ENCODE results near the gene VSIG10. TPM values are rescaled to one million over a fixed set of nuclear protein-coding genes. Genes with fewer than 3 reads are reported as not detected.
"Not testable (repeated sequence)": the region's sequence is repeated elsewhere in the genome, so short reads cannot be mapped to it uniquely, and the experiment has no call there.

Gene VSIG10
- 10.0 TPM for total RNA-seq
- long read RNA-seq, partial matches to known transcripts, result 0 of 2 reads
- long read RNA-seq, other reads (novel, unspliced or antisense), result 1 of 2 reads

GRCh38 chr12:118103601-118104382 lies at the start of gene VSIG10:
Gene VSIG10, minus strand, starts transcription at chr12:118104011. Its CDS starts 340 bp downstream, at chr12:118103671.
- DNase-seq (ENCODE audit: low spot score), result peak; percentile 88
- intact Hi-C loops (cut with DNase I), result loop anchor here (1.0 to 2.0 kb wide), 2 partner anchors 43 to 51 kb away; no protein-coding TSS in a partner anchor

- intact Hi-C loops (cut with DNase I), result no loop called here
- DNase-seq (ENCODE audit: low spot score), result no peak
Measured at GRCh38 chr12:118151755-118152154, 47.9 kb upstream of the VSIG10 start.

- DNase-seq (ENCODE audit: low spot score), result no peak
- intact Hi-C loops (cut with DNase I), result no loop called here
Measured at GRCh38 chr12:118150625-118151024, 46.8 kb upstream of the VSIG10 start.

- no peak for DNase-seq (ENCODE audit: low spot score)
- intact Hi-C loops (cut with DNase I), result no loop called here
Measured at GRCh38 chr12:118148287-118148686, 44.5 kb upstream of the VSIG10 start.

GRCh38 chr12:118145798-118146156 lies 42.0 kb upstream of the VSIG10 start:
- intact Hi-C loops (cut with DNase I), result no loop called here
- DNase-seq (ENCODE audit: low spot score), result no peak

- intact Hi-C loops (cut with DNase I), result no loop called here
- no peak for DNase-seq (ENCODE audit: low spot score)
Measured at GRCh38 chr12:118145113-118145797, 41.4 kb upstream of the VSIG10 start.

GRCh38 chr12:118144499-118144898 lies 40.7 kb upstream of the VSIG10 start:
- no peak for DNase-seq (ENCODE audit: low spot score)
- intact Hi-C loops (cut with DNase I), result no loop called here

- no peak for DNase-seq (ENCODE audit: low spot score)
Measured at GRCh38 chr12:118140825-118141224, 37.0 kb upstream of the VSIG10 start.

GRCh38 chr12:118137148-118137678 lies 33.4 kb upstream of the VSIG10 start:
- no peak for DNase-seq (ENCODE audit: low spot score)
- intact Hi-C loops (cut with DNase I), result loop anchor here (2.0 to 5.0 kb wide), 2 partner anchors 76 to 240 kb away; partner anchors contain the start of genes SUDS3 and WSB2

More at GRCh38 chr12:118140825-118141224, 37.0 kb upstream of the VSIG10 start:
- intact Hi-C loops (cut with DNase I), result no loop called here

GRCh38 chr12:118136559-118137003 lies 32.8 kb upstream of the VSIG10 start:
- DNase-seq (ENCODE audit: low spot score), result no peak
- intact Hi-C loops (cut with DNase I), result loop anchor here (2.0 to 5.0 kb wide), 2 partner anchors 76 to 241 kb away; partner anchors contain the start of genes SUDS3 and WSB2

- DNase-seq (ENCODE audit: low spot score), result peak; percentile 97
- intact Hi-C loops (cut with DNase I), result loop anchor here (2.0 to 5.0 kb wide), 2 partner anchors 75 to 241 kb away; partner anchors contain the start of genes SUDS3 and WSB2
Measured at GRCh38 chr12:118135788-118136558, 32.2 kb upstream of the VSIG10 start, which contains the start of gene PEBP1. Gene PEBP1, plus strand, starts transcription at chr12:118136124. Its CDS starts 86 bp downstream, at chr12:118136210.

GRCh38 chr12:118129436-118129835 lies 25.6 kb upstream of the VSIG10 start:
- intact Hi-C loops (cut with DNase I); DNase-seq (ENCODE audit: low spot score): not testable (repeated sequence)

- DNase-seq (ENCODE audit: low spot score), result no peak
- intact Hi-C loops (cut with DNase I), result no loop called here
Measured at GRCh38 chr12:118127867-118128266, 24.1 kb upstream of the VSIG10 start.

GRCh38 chr12:118126119-118126757 lies 22.4 kb upstream of the VSIG10 start:
- intact Hi-C loops (cut with DNase I), result no loop called here
- no peak for DNase-seq (ENCODE audit: low spot score)

GRCh38 chr12:118125743-118126118 lies 21.9 kb upstream of the VSIG10 start:
- DNase-seq (ENCODE audit: low spot score), result no peak
- intact Hi-C loops (cut with DNase I), result no loop called here

- DNase-seq (ENCODE audit: low spot score), result no peak
- intact Hi-C loops (cut with DNase I), result no loop called here
Measured at GRCh38 chr12:118124333-118124874, 20.6 kb upstream of the VSIG10 start.

- DNase-seq (ENCODE audit: low spot score), result no peak
- intact Hi-C loops (cut with DNase I), result no loop called here
Measured at GRCh38 chr12:118122264-118122663, 18.5 kb upstream of the VSIG10 start.

GRCh38 chr12:118120579-118121363 lies 17.0 kb upstream of the VSIG10 start:
- intact Hi-C loops (cut with DNase I), result loop anchor here (1.0 kb wide), 1 partner anchor 256 kb away; the partner anchor contains the start of gene SUDS3

More at GRCh38 chr12:118120579-118121363, 17.0 kb upstream of the VSIG10 start:
- peak; percentile 87 for DNase-seq (ENCODE audit: low spot score)
